Measurements from ENCODE around the gene ITGB1BP2. TPM values are rescaled to one million over a fixed set of nuclear protein-coding genes. Genes with fewer than 3 reads are reported as not detected.

ITGB1BP2 gene
- total and polyA plus RNA-seq, 2 donors (not counting 3 experiments of a cell fraction or from before 2014, with no cell fraction given): 1.8 to 4.6 TPM

DNA sequence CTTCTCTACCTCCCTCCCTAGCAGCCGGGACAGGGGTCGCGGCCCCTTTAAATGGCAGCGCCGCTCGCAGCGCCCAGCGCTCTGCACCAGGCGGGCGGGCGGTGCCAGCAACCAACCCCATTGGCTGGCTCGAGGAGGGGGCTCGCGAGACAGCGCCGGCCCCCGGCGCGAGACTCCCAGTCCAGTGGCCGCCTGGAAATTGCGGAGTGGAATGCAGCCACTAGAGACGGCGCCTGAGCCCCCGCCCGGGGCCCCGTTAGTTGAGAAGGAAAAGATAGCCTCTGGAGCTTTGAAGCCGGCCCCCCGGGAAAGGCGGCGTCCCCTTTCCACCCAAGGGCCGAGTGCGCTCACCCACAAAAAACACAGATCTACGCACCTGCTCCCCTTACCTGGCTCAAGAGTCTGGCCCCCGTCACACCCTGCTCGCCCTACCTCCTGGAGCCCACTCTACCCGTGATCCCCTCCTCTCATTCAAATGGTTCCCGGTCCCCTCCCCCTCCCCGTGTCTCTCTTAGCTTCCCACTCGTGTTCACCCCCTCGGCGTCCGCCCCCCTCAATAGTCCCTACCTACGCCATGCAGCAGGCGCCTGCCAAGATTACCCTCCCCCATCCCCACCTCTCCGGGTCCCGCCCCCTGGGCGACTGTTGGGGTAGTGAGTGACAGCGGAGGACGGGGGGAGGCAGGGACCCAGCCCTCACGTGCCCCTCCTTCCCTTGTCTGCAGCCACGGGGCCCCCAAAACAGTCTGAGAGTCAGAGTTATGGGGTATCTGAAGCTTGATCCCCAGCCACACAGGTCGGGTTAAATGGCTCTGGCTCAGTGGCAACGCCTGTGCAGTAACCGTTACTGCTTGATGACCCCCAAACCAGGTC is 47.2 kb upstream of the ITGB1BP2 start, which contains the start of gene ZMYM3:
Gene ZMYM3, minus strand, starts transcription at position 49 of the 872 bp plus-strand sequence. CDS start 885 bp downstream, outside the sequence.
- Histone ChIP-seq H3K79me2 (ENCODE audit: control insufficient read depth, insufficient read depth, low read length) (peaks cover 7% of the 10 kb centered on the region), H3K27me3 (ENCODE audit: control insufficient read depth in 2 of 2, insufficient read depth in 2 of 2, low read length in 2 of 2) (no peaks in the 10 kb centered on the region), H3K9me1 (replicated peaks; ENCODE audit: control insufficient read depth, extremely low read depth, insufficient read depth, low read length) (no peaks in the 10 kb centered on the region), H3K9ac (replicated peaks; ENCODE audit: extremely low read depth, insufficient read depth, low read length) (peak within 1 kb of the TSS; percentile 83), H3K4me3 (replicated peaks in 1 of 3; ENCODE audit: insufficient read depth in 1 of 3, low read depth in 1 of 3, low read length in 3 of 3) (peak within 1 kb of the TSS; percentile 80 to 96 (median 94)), H3K4me1 (ENCODE audit: control insufficient read depth, extremely low read depth, insufficient read depth, low read length) (peaks cover 8% of the 10 kb centered on the region), H2AFZ (ENCODE audit: low read depth, low read length) (peak within 1 kb of the TSS; percentile 92), H3K27ac (ENCODE audit: insufficient read depth, low read depth, low read length) (peak within 1 kb of the TSS; percentile 51), H3K9me3 (replicated peaks; ENCODE audit: control insufficient read depth, insufficient read depth, low read length) (no peaks in the 10 kb centered on the region), H4K20me1 (replicated peaks; ENCODE audit: control insufficient read depth, extremely low read depth, insufficient read depth, low read length) (no peaks in the 10 kb centered on the region), H3K36me3 (ENCODE audit: control insufficient read depth in 2 of 2, extremely low read depth in 1 of 2, insufficient read depth in 2 of 2, low read length in 2 of 2) (peaks cover 0 to 11% of the 10 kb centered on the region in 2 experiments), H3K4me2 (ENCODE audit: insufficient read depth, low read length) (peak within 1 kb of the TSS; percentile 85)
- intact Hi-C loops (cut with micrococcal nuclease): loop anchor here (1.0 kb wide), 2 partner anchors 29 to 112 kb away; partner anchors contain the start of genes NONO and TAF1
- POLR2A ChIA-PET: interaction anchor here (0.6 to 2.1 kb wide), 2 partner anchors 9 to 29 kb away, joined by 6 to 7 read pairs; partner anchors contain the start of gene NONO
- FAIRE-seq (peak; percentile 79), DNase-seq (ENCODE audit: low read depth, low spot score) (peak; percentile 80)
- no TSS peak for BruUV-seq (replicated peaks)
- CTCF ChIA-PET: interaction anchor here (1.8 kb wide), 1 partner anchor 29 kb away, joined by 6 read pairs; the partner anchor contains the start of gene NONO
- TF ChIP-seq, protein P1, sequence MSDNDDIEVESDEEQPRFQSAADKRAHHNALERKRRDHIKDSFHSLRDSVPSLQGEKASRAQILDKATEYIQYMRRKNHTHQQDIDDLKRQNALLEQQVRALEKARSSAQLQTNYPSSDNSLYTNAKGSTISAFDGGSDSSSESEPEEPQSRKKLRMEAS (IDR thresholded peaks at IDR 0.05; ENCODE audit: insufficient read depth, insufficient read length): no peak
- TF ChIP-seq POLR2A (IDR thresholded peaks at IDR 0.05; ENCODE audit: low read depth, low read length): peak; percentile 24
- dilution Hi-C loops (cut with MboI; ENCODE audit: extremely low pct_ligation_motif_present, low sequenced_read_pairs): no loop called here

GRCh38 chrX:71256051-71256450 is 45.5 kb upstream of the ITGB1BP2 start:
- ChIA-PET CTCF (no interaction called here), POLR2A (no interaction called here)
- DNase-seq (ENCODE audit: low read depth, low spot score): no peak
- no peaks in the 10 kb centered on the region for H4K20me1 ChIP-seq (replicated peaks; ENCODE audit: control insufficient read depth, extremely low read depth, insufficient read depth, low read length)
- TF ChIP-seq POLR2AphosphoS5 (IDR thresholded peaks at IDR 0.05; ENCODE audit: insufficient read depth, low read depth, low read length) (no peak), EZH2 (IDR thresholded peaks at IDR 0.05; ENCODE audit: borderline replicate concordance, low read depth, low read length, severe bottlenecking) (no peak), GATA2 (IDR thresholded peaks at IDR 0.05; ENCODE audit: insufficient read depth, insufficient read length, low read depth, low read length) (no peak), FOS (IDR thresholded peaks at IDR 0.05; ENCODE audit: borderline replicate concordance, insufficient read depth, low read length) (no peak)
- H3K4me1 ChIP-seq (ENCODE audit: control insufficient read depth, extremely low read depth, insufficient read depth, low read length): peaks cover 8% of the 10 kb centered on the region
- H3K4me3 ChIP-seq (replicated peaks in 1 of 3; ENCODE audit: insufficient read depth in 1 of 3, low read depth in 1 of 3, low read length in 3 of 3): no peak overlapping the region
- no peak overlapping the region for H3K9ac ChIP-seq (replicated peaks; ENCODE audit: extremely low read depth, insufficient read depth, low read length)
- no peaks in the 10 kb centered on the region for H3K9me3 ChIP-seq (replicated peaks; ENCODE audit: control insufficient read depth, insufficient read depth, low read length)
- no TSS peak for BruUV-seq (replicated peaks)
- H3K27me3 ChIP-seq (ENCODE audit: control insufficient read depth in 2 of 2, insufficient read depth in 2 of 2, low read length in 2 of 2): no peaks in the 10 kb centered on the region
- peaks cover 7% of the 10 kb centered on the region for H3K79me2 ChIP-seq (ENCODE audit: control insufficient read depth, insufficient read depth, low read length)
- H3K36me3 ChIP-seq (ENCODE audit: control insufficient read depth in 2 of 2, extremely low read depth in 1 of 2, insufficient read depth in 2 of 2, low read length in 2 of 2): no peaks in the 10 kb centered on the region
- H3K4me2 ChIP-seq (ENCODE audit: insufficient read depth, low read length): no peak overlapping the region
- H3K27ac ChIP-seq (ENCODE audit: insufficient read depth, low read depth, low read length): no peak overlapping the region
- H2AFZ ChIP-seq (ENCODE audit: low read depth, low read length): peak overlapping the region; percentile 78
- dilution Hi-C loops (cut with MboI; ENCODE audit: extremely low pct_ligation_motif_present, low sequenced_read_pairs) (no loop called here), intact Hi-C loops (cut with micrococcal nuclease) (no loop called here)
- no peak for FAIRE-seq
- no peaks in the 10 kb centered on the region for H3K9me1 ChIP-seq (replicated peaks; ENCODE audit: control insufficient read depth, extremely low read depth, insufficient read depth, low read length)
